WTC11 (cell line): Measurements from ENCODE around the gene TMF1. TPM values are rescaled to one million over a fixed set of nuclear protein-coding genes. Genes with fewer than 3 reads are reported as not detected.

ENCODE experiments used
- ATAC-seq: fragments of 200-7000 bp; cut with Tn5 transposase; 2 replicates; pipeline ENCODE4 v1.10.0; 2021; ENCODE audit warnings: mild to moderate bottlenecking, moderate library complexity
- CTCF ChIA-PET: fragments of 300-600 bp; sonication (Branson Sonifier 250); formaldehyde crosslinking; loops from one replicate; lab custom pipeline; 2021; ENCODE audit warnings: antibody characterized with exemption; lab: Charles Lee
- POLR2A ChIA-PET: fragments of 350-600 bp; sonication (Branson Sonifier 250); formaldehyde crosslinking; loops from one replicate; lab custom pipeline; 2021; ENCODE audit warnings: antibody characterized with exemption; lab: Charles Lee
- DNase-seq: peaks from one replicate; pipeline ENCODE4 v3.0.0; 2021; ENCODE audit warnings: low spot score
- H3K27ac Mint-ChIP-seq: 2 replicates; pipeline ENCODE4 v1.8.0; 2021; ENCODE audit warnings: mixed read lengths
- H3K27me3 Mint-ChIP-seq: 2 replicates; pipeline ENCODE4 v1.8.0; 2021; ENCODE audit warnings: low read depth, mild to moderate bottlenecking, moderate library complexity, mixed read lengths
- H3K36me3 Mint-ChIP-seq: 2 replicates; pipeline ENCODE4 v1.8.0; 2021; ENCODE audit warnings: mixed read lengths
- H3K4me1 Mint-ChIP-seq: 2 replicates; pipeline ENCODE4 v1.8.0; 2022; ENCODE audit warnings: mixed read lengths
- H3K4me3 Mint-ChIP-seq: 2 replicates; pipeline ENCODE4 v1.8.0; 2021; ENCODE audit warnings: mild to moderate bottlenecking, moderate library complexity, mixed read lengths
- H3K9me3 Mint-ChIP-seq: 2 replicates; pipeline ENCODE4 v1.8.0; 2021; ENCODE audit warnings: mixed read lengths
- ATF6 ChIP-seq: sonication (generic); formaldehyde crosslinking; IDR thresholded peaks from 2 replicates; pipeline ENCODE4 v1.8.1; 2023; ENCODE audit warnings: mild to moderate bottlenecking, missing genetic modification reagents
- CBFB ChIP-seq: sonication (generic); formaldehyde crosslinking; IDR thresholded peaks from 2 replicates; pipeline ENCODE4 v1.8.1; 2022; ENCODE audit warnings: mild to moderate bottlenecking, low read depth, missing genetic modification reagents
- CDX4 ChIP-seq: fragments of 250-450 bp; sonication (Bioruptor Pico); IDR thresholded peaks from 2 replicates; pipeline ENCODE4 v1.9.0; 2021; ENCODE audit warnings: moderate library complexity, mild to moderate bottlenecking, inconsistent platforms, borderline replicate concordance
- CREB1 ChIP-seq: sonication (generic); formaldehyde crosslinking; IDR thresholded peaks from 2 replicates; pipeline ENCODE4 v1.8.0; 2023; ENCODE audit warnings: mild to moderate bottlenecking, missing genetic modification reagents
- FOXJ3 ChIP-seq: sonication (generic); formaldehyde crosslinking; IDR thresholded peaks from 2 replicates; pipeline ENCODE4 v1.9.0; 2021; ENCODE audit warnings: missing genetic modification reagents, mild to moderate bottlenecking, borderline replicate concordance
- GTF2I ChIP-seq: fragments of 250-450 bp; sonication (Bioruptor Pico); conservative IDR thresholded peaks from 2 replicates; pipeline ENCODE4 v1.4.0; 2021; ENCODE audit warnings: mild to moderate bottlenecking
- KAT7 ChIP-seq: sonication (generic); formaldehyde crosslinking; IDR thresholded peaks from 2 replicates; pipeline ENCODE4 v1.8.1; 2023; ENCODE audit warnings: missing genetic modification reagents, mild to moderate bottlenecking, borderline replicate concordance
- MXD4 ChIP-seq: fragments of 250-450 bp; sonication (Bioruptor Pico); IDR thresholded peaks from 2 replicates; pipeline ENCODE4 v1.8.0; 2021; ENCODE audit warnings: mild to moderate bottlenecking, moderate library complexity, borderline replicate concordance
- NFYB ChIP-seq: sonication (generic); formaldehyde crosslinking; conservative IDR thresholded peaks from 2 replicates; pipeline ENCODE4 v1.8.0; 2022; ENCODE audit warnings: low read depth, missing genetic modification reagents
- NR3C1 ChIP-seq: sonication (generic); formaldehyde crosslinking; conservative IDR thresholded peaks from 2 replicates; pipeline ENCODE4 v1.8.1; 2023; ENCODE audit warnings: low read depth, mild to moderate bottlenecking, missing genetic modification reagents
- TCF7 ChIP-seq: sonication (generic); formaldehyde crosslinking; IDR thresholded peaks from 2 replicates; pipeline ENCODE4 v1.8.0; 2022; ENCODE audit warnings: mild to moderate bottlenecking, low read depth, missing genetic modification reagents, moderate library complexity
- TEAD1 ChIP-seq: sonication (generic); formaldehyde crosslinking; IDR thresholded peaks from 2 replicates; pipeline ENCODE4 v1.8.0; 2022; ENCODE audit warnings: mild to moderate bottlenecking, missing genetic modification reagents
- ZBTB43 ChIP-seq: sonication (generic); formaldehyde crosslinking; IDR thresholded peaks from 2 replicates; pipeline ENCODE4 v1.8.1; 2023; ENCODE audit warnings: mild to moderate bottlenecking, missing genetic modification reagents
- ZNF232 ChIP-seq: sonication (generic); formaldehyde crosslinking; IDR thresholded peaks from 2 replicates; pipeline ENCODE4 v1.8.0; 2022; ENCODE audit warnings: mild to moderate bottlenecking, missing genetic modification reagents
- ZNF281 ChIP-seq: sonication (generic); formaldehyde crosslinking; IDR thresholded peaks from 2 replicates; pipeline ENCODE4 v1.8.0; 2023; ENCODE audit warnings: mild to moderate bottlenecking, missing genetic modification reagents
- ZNF423 ChIP-seq: fragments of 250-450 bp; sonication (Bioruptor Pico); IDR thresholded peaks from 2 replicates; pipeline ENCODE4 v2.1.2; 2022; ENCODE audit warnings: mild to moderate bottlenecking, moderate library complexity
- total RNA-seq: library from RNA; stranded (reverse); gene quantifications from 3 replicates; pipeline ENCODE4 v1.2.3, GENCODE V29; 2021
- TF ChIP-seq, protein P1 (sequence below): sonication (generic); formaldehyde crosslinking; IDR thresholded peaks from 2 replicates; pipeline ENCODE4 v1.8.1; 2022; ENCODE audit warnings: mild to moderate bottlenecking, moderate library complexity, missing genetic modification reagents
- TF ChIP-seq, protein P2 (sequence below): fragments of 200-600 bp; IDR thresholded peaks from 2 replicates; pipeline ENCODE4 v1.8.0; 2022; ENCODE audit warnings: antibody characterized with exemption
- TF ChIP-seq, protein P3 (sequence below): sonication (generic); formaldehyde crosslinking; IDR thresholded peaks from 2 replicates; pipeline ENCODE4 v1.8.1; 2023; ENCODE audit warnings: mild to moderate bottlenecking, missing genetic modification reagents, borderline replicate concordance
- TF ChIP-seq, protein P4 (sequence below): sonication (generic); formaldehyde crosslinking; IDR thresholded peaks from 2 replicates; pipeline ENCODE4 v1.8.0; 2022; ENCODE audit warnings: mild to moderate bottlenecking, missing genetic modification reagents

TMF1 gene
- total RNA-seq, 1 experiment from 2014 or later = 23.9 TPM

DNA sequence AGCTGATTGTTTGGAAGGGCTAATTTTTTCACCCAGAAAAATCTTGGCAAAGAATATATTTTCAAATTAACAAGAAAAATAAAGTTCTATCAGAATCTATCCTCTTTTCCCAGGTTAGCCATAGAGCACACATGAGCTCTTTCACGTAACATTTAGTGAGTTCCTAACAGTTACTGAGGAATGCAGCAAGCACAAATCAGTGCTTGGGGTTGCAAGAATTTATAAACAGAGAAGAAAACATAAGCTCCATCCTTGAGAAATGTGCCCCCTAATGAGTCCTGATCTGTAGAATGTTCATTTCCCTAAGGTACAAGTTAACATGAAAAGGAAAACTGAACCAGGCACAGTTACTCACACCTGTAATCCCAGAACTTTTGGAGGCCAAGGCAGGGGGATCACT lies 52.5 kb downstream of the TMF1 start:
- Mint-ChIP-seq H3K36me3 (peaks cover 60% of the 10 kb centered on the region), H3K27me3 (no peaks in the 10 kb centered on the region), H3K9me3 (no peaks in the 10 kb centered on the region), H3K27ac (0 out of 2 replicates have a peak overlapping the region, but pooled peaks have one; percentile 45), H3K4me3 (no peak overlapping the region), H3K4me1 (no peaks in the 10 kb centered on the region)
- TF ChIP-seq KAT7 = no peak
- TF ChIP-seq CBFB = no peak
- TF ChIP-seq ZBTB43 (CRISPR knock-in tag) = no peak
- TF ChIP-seq NR3C1 (CRISPR knock-in tag) = no peak
- no peak for TF ChIP-seq ZNF232 (CRISPR knock-in tag)
- TF ChIP-seq CREB1 (CRISPR knock-in tag) = no peak
- TF ChIP-seq CDX4 = no peak
- TF ChIP-seq MXD4 (CRISPR knock-in tag) = no peak
- TF ChIP-seq, protein P1, sequence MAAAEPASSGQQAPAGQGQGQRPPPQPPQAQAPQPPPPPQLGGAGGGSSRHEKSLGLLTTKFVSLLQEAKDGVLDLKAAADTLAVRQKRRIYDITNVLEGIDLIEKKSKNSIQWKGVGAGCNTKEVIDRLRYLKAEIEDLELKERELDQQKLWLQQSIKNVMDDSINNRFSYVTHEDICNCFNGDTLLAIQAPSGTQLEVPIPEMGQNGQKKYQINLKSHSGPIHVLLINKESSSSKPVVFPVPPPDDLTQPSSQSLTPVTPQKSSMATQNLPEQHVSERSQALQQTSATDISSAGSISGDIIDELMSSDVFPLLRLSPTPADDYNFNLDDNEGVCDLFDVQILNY (CRISPR knock-in tag) = no peak
- TF ChIP-seq, protein P2, sequence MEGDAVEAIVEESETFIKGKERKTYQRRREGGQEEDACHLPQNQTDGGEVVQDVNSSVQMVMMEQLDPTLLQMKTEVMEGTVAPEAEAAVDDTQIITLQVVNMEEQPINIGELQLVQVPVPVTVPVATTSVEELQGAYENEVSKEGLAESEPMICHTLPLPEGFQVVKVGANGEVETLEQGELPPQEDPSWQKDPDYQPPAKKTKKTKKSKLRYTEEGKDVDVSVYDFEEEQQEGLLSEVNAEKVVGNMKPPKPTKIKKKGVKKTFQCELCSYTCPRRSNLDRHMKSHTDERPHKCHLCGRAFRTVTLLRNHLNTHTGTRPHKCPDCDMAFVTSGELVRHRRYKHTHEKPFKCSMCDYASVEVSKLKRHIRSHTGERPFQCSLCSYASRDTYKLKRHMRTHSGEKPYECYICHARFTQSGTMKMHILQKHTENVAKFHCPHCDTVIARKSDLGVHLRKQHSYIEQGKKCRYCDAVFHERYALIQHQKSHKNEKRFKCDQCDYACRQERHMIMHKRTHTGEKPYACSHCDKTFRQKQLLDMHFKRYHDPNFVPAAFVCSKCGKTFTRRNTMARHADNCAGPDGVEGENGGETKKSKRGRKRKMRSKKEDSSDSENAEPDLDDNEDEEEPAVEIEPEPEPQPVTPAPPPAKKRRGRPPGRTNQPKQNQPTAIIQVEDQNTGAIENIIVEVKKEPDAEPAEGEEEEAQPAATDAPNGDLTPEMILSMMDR = no peak
- TF ChIP-seq, protein P3, sequence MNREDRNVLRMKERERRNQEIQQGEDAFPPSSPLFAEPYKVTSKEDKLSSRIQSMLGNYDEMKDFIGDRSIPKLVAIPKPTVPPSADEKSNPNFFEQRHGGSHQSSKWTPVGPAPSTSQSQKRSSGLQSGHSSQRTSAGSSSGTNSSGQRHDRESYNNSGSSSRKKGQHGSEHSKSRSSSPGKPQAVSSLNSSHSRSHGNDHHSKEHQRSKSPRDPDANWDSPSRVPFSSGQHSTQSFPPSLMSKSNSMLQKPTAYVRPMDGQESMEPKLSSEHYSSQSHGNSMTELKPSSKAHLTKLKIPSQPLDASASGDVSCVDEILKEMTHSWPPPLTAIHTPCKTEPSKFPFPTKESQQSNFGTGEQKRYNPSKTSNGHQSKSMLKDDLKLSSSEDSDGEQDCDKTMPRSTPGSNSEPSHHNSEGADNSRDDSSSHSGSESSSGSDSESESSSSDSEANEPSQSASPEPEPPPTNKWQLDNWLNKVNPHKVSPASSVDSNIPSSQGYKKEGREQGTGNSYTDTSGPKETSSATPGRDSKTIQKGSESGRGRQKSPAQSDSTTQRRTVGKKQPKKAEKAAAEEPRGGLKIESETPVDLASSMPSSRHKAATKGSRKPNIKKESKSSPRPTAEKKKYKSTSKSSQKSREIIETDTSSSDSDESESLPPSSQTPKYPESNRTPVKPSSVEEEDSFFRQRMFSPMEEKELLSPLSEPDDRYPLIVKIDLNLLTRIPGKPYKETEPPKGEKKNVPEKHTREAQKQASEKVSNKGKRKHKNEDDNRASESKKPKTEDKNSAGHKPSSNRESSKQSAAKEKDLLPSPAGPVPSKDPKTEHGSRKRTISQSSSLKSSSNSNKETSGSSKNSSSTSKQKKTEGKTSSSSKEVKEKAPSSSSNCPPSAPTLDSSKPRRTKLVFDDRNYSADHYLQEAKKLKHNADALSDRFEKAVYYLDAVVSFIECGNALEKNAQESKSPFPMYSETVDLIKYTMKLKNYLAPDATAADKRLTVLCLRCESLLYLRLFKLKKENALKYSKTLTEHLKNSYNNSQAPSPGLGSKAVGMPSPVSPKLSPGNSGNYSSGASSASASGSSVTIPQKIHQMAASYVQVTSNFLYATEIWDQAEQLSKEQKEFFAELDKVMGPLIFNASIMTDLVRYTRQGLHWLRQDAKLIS (CRISPR knock-in tag) = no peak
- no peak for TF ChIP-seq TCF7 (CRISPR knock-in tag)
- TF ChIP-seq TEAD1 (CRISPR knock-in tag) = no peak
- no peak for TF ChIP-seq FOXJ3 (CRISPR knock-in tag)
- TF ChIP-seq GTF2I (CRISPR knock-in tag) = no peak
- TF ChIP-seq ZNF423 = no peak
- TF ChIP-seq NFYB (CRISPR knock-in tag) = no peak
- TF ChIP-seq, protein P4, sequence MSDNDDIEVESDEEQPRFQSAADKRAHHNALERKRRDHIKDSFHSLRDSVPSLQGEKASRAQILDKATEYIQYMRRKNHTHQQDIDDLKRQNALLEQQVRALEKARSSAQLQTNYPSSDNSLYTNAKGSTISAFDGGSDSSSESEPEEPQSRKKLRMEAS (CRISPR knock-in tag) = no peak
- TF ChIP-seq ATF6 = no peak
- no peak for TF ChIP-seq ZNF281 (CRISPR knock-in tag)
- ChIA-PET POLR2A (no interaction called here), CTCF (interaction anchor here (1.1 kb wide), 1 partner anchor 14 kb away, joined by 4 read pairs; the partner anchor contains the start of gene EOGT)
- DNase-seq = no peak
- ATAC-seq = no peak
